ENCODE data around the gene LGR6.

- TF ChIP-seq POLR2A (IDR thresholded peaks at IDR 0.05) (no peak), CTCF (IDR thresholded peaks at IDR 0.05) (no peak)
Measured at GRCh38 chr1:202286622-202287097, 93.1 kb downstream of the LGR6 start.

All from Peyer's patch (tissue), 4 donors.